A172 (cell line): Measurements from ENCODE around the gene TLDC2. TPM values are rescaled to one million over a fixed set of nuclear protein-coding genes. Genes with fewer than 3 reads are reported as not detected.

ENCODE experiments used
- DNase-seq: peaks from one replicate; pipeline ENCODE4 v3.0.0-alpha.2; 2015; ENCODE audit warnings: low spot score
- total RNA-seq: library from RNA; depleted of rRNA; stranded (reverse); fragments of >200 nt; shearing (Covaris generic); gene quantifications from 2 replicates; pipeline ENCODE4 v1.2.3, GENCODE V29; 2014

TLDC2 gene
- total RNA-seq, 1 experiment from 2014 or later, result not detected

GRCh38 chr20:36849333-36850065 is 26.4 kb upstream of the TLDC2 start:
- DNase-seq, result no peak

- DNase-seq, result no peak
Measured at GRCh38 chr20:36850759-36851158, 25.2 kb upstream of the TLDC2 start.

GRCh38 chr20:36851490-36851889 is 24.4 kb upstream of the TLDC2 start:
- DNase-seq, result no peak

GRCh38 chr20:36852187-36852586 is 23.8 kb upstream of the TLDC2 start:
- DNase-seq, result no peak

- peak; percentile 80 for DNase-seq
Measured at GRCh38 chr20:36854348-36855240, 21.3 kb upstream of the TLDC2 start.

GRCh38 chr20:36855241-36855657 is 20.7 kb upstream of the TLDC2 start:
- DNase-seq, result peak; percentile 73

- peak; percentile 86 for DNase-seq
Measured at GRCh38 chr20:36856195-36856594, 19.7 kb upstream of the TLDC2 start.

- no peak for DNase-seq
Measured at GRCh38 chr20:36856691-36857635, 19.0 kb upstream of the TLDC2 start.

GRCh38 chr20:36859282-36859555 is 16.7 kb upstream of the TLDC2 start:
- no peak for DNase-seq

GRCh38 chr20:36859700-36860330 is 16.1 kb upstream of the TLDC2 start:
- DNase-seq, result no peak

GRCh38 chr20:36860339-36860738 is 15.6 kb upstream of the TLDC2 start:
- no peak for DNase-seq

- no peak for DNase-seq
Measured at GRCh38 chr20:36860811-36861624, 14.9 kb upstream of the TLDC2 start.

- DNase-seq, result no peak
Measured at GRCh38 chr20:36861625-36861874, 14.4 kb upstream of the TLDC2 start.

GRCh38 chr20:36861875-36862801 is 13.8 kb upstream of the TLDC2 start:
- peak; percentile 95 for DNase-seq

GRCh38 chr20:36862857-36863668 is 12.9 kb upstream of the TLDC2 start:
- DNase-seq, result no peak

GRCh38 chr20:36865076-36865860 is 10.7 kb upstream of the TLDC2 start:
- no peak for DNase-seq

- DNase-seq, result no peak
Measured at GRCh38 chr20:36865861-36866149, 10.1 kb upstream of the TLDC2 start.

GRCh38 chr20:36866164-36866563 is 9.8 kb upstream of the TLDC2 start:
- no peak for DNase-seq
